IMR-90 (cell line): ENCODE data around the gene MAGI2. TPM values are rescaled to one million over a fixed set of nuclear protein-coding genes. Genes with fewer than 3 reads are reported as not detected.

ENCODE experiments used
- ATAC-seq: fragments of 200-7000 bp; cut with Tn5 transposase; 2 replicates; pipeline ENCODE4 v1.9.1; 2020; ENCODE audit warnings: low read depth, mild to moderate bottlenecking, moderate library complexity
- BruUV-seq: library from RNA; stranded (reverse); fragments of 400-500 nt; replicated peaks from 2 replicates; lab custom pipeline; 2021; lab: Mats Ljungman, UMichigan
- CTCF ChIA-PET: fragments of 300-600 bp; formaldehyde crosslinking; extraction: SDS; loops from one replicate; lab custom pipeline; 2021; ENCODE audit warnings: antibody characterized with exemption; lab: Yijun Ruan, JAX
- POLR2A ChIA-PET: fragments of 300-600 bp; sonication (Branson Sonifier 250); formaldehyde crosslinking; loops from one replicate; lab custom pipeline; 2022; ENCODE audit warnings: antibody characterized with exemption; ENCODE audit not compliant: unreplicated experiment; lab: Charles Lee
- DNase-seq: peaks from one replicate; pipeline ENCODE4 v3.0.0; 2013
- H2AFZ ChIP-seq: replicated peaks from 2 replicates; pipeline ENCODE3; 2013; ENCODE audit warnings: low read length, mild to moderate bottlenecking; ENCODE audit not compliant: poor library complexity
- H2AK5ac ChIP-seq: 2 replicates; pipeline ENCODE4 v1.6.1; 2013; ENCODE audit warnings: low read depth, low read length, inconsistent platforms
- H2AK9ac ChIP-seq: replicated peaks from 2 replicates; pipeline ENCODE3; 2013; ENCODE audit warnings: mild to moderate bottlenecking, low read depth, low read length, moderate library complexity; ENCODE audit not compliant: poor library complexity
- H2BK120ac ChIP-seq: 2 replicates; pipeline ENCODE4 v1.6.1; 2013; ENCODE audit warnings: low read depth, low read length, inconsistent platforms
- H2BK15ac ChIP-seq: 3 replicates; pipeline ENCODE4 v1.6.1; 2013; ENCODE audit warnings: low read depth, low read length, inconsistent platforms
- H2BK20ac ChIP-seq: 2 replicates; pipeline ENCODE4 v1.6.1; 2013; ENCODE audit warnings: low read depth, mild to moderate bottlenecking, inconsistent platforms, low read length, moderate library complexity
- H2BK5ac ChIP-seq: 2 replicates; pipeline ENCODE4 v1.6.1; 2013; ENCODE audit warnings: mild to moderate bottlenecking, low read depth, low read length, inconsistent platforms; ENCODE audit not compliant: poor library complexity, severe bottlenecking
- H3K14ac ChIP-seq: replicated peaks from 2 replicates; pipeline ENCODE4 v1.6.1; 2013; ENCODE audit warnings: low read depth, low read length, inconsistent platforms
- H3K18ac ChIP-seq: 2 replicates; pipeline ENCODE4 v1.6.1; 2013; ENCODE audit warnings: low read depth, low read length, control low read depth
- H3K23ac ChIP-seq: 2 replicates; pipeline ENCODE4 v1.6.1; 2013; ENCODE audit warnings: low read depth, low read length, inconsistent platforms
- H3K27ac ChIP-seq: 2 replicates; pipeline ENCODE4 v1.5.1; 2013; ENCODE audit warnings: mild to moderate bottlenecking, control low read depth, low read length; ENCODE audit not compliant: insufficient read depth
- H3K27me3 ChIP-seq: 2 replicates; pipeline ENCODE4 v1.6.1; 2013; ENCODE audit warnings: low read length; ENCODE audit not compliant: control insufficient read depth, insufficient read depth
- H3K36me3 ChIP-seq: 2 replicates; pipeline ENCODE4 v1.6.1; 2013; ENCODE audit warnings: low read length, mixed read lengths; ENCODE audit not compliant: control insufficient read depth, insufficient read depth
- H3K4ac ChIP-seq: 2 replicates; pipeline ENCODE4 v1.6.1; 2013; ENCODE audit warnings: low read depth, low read length, inconsistent platforms
- H3K4me1 ChIP-seq: 2 replicates; pipeline ENCODE4 v1.6.1; 2013; ENCODE audit warnings: low read length, mixed read lengths; ENCODE audit not compliant: control insufficient read depth, insufficient read depth
- H3K4me2 ChIP-seq: 2 replicates; pipeline ENCODE4 v1.6.1; 2013; ENCODE audit warnings: low read depth, mild to moderate bottlenecking, control low read depth, low read length, moderate library complexity
- H3K4me3 ChIP-seq: 2 replicates; pipeline ENCODE4 v1.5.1; 2013; ENCODE audit warnings: low read depth, mild to moderate bottlenecking, control low read depth, low read length, moderate library complexity; ENCODE audit not compliant: insufficient read depth
- H3K56ac ChIP-seq: 2 replicates; pipeline ENCODE4 v1.6.1; 2013; ENCODE audit warnings: low read length, inconsistent platforms; ENCODE audit not compliant: insufficient read depth; ENCODE audit errors: extremely low read depth
- H3K79me1 ChIP-seq, 2 experiments: 2 replicates each; pipeline ENCODE4 v1.6.1; 2013; ENCODE audit warnings: low read length in 2 of 2, inconsistent platforms in 1 of 2, low read depth in 1 of 2
- H3K9ac ChIP-seq: 2 replicates; pipeline ENCODE4 v1.6.1; 2013; ENCODE audit warnings: low read depth, low read length, control low read depth
- H3K9me1 ChIP-seq: 2 replicates; pipeline ENCODE4 v1.6.1; 2013; ENCODE audit warnings: low read length, inconsistent platforms; ENCODE audit not compliant: insufficient read depth
- H3K9me3 ChIP-seq: 2 replicates; pipeline ENCODE4 v1.6.1; 2013; ENCODE audit warnings: low read length; ENCODE audit not compliant: control insufficient read depth, insufficient read depth
- H4K20me1 ChIP-seq: 2 replicates; pipeline ENCODE4 v1.6.1; 2013; ENCODE audit warnings: low read length, inconsistent platforms; ENCODE audit not compliant: insufficient read depth
- H4K5ac ChIP-seq: 2 replicates; pipeline ENCODE4 v1.6.1; 2013; ENCODE audit warnings: mild to moderate bottlenecking, low read depth, low read length, control low read depth
- H4K8ac ChIP-seq, 2 experiments: 2 replicates each; pipeline ENCODE4 v1.6.1; 2013; ENCODE audit warnings: low read depth in 2 of 2, low read length in 2 of 2, control low read depth in 1 of 2, inconsistent platforms in 1 of 2
- H4K91ac ChIP-seq: 2 replicates; pipeline ENCODE4 v1.6.1; 2013; ENCODE audit warnings: low read depth, low read length, inconsistent platforms; ENCODE audit not compliant: insufficient read depth
- BHLHE40 ChIP-seq: fragments of 150-350 bp; IDR thresholded peaks from 2 replicates; pipeline ENCODE4 v1.6.1; 2016; ENCODE audit warnings: mild to moderate bottlenecking, low read depth, low read length
- CEBPB ChIP-seq: IDR thresholded peaks from 2 replicates; pipeline ENCODE4 v1.6.1; 2012; ENCODE audit warnings: low read depth, low read length, improper control_type of control experiment
- CHD1 ChIP-seq: IDR thresholded peaks from 2 replicates; pipeline ENCODE4 v1.6.1; 2012; ENCODE audit warnings: low read depth, low read length, improper control_type of control experiment
- CTCF ChIP-seq: conservative IDR thresholded peaks from 2 replicates; pipeline ENCODE4 v1.5.1; 2012; ENCODE audit warnings: mild to moderate bottlenecking, low read depth, low read length, improper control_type of control experiment
- FOS ChIP-seq: fragments of 150-350 bp; IDR thresholded peaks from 2 replicates; pipeline ENCODE4 v1.6.1; 2016; ENCODE audit warnings: low read depth, low read length
- MAFK ChIP-seq: IDR thresholded peaks from 2 replicates; pipeline ENCODE4 v1.6.1; 2012; ENCODE audit warnings: low read depth, low read length, improper control_type of control experiment
- MAZ ChIP-seq: IDR thresholded peaks from 2 replicates; pipeline ENCODE4 v1.6.1; 2012; ENCODE audit warnings: low read depth, mild to moderate bottlenecking, low read length, improper control_type of control experiment, moderate library complexity, borderline replicate concordance
- MXI1 ChIP-seq: IDR thresholded peaks from 2 replicates; pipeline ENCODE4 v1.6.1; 2012; ENCODE audit warnings: low read depth, mild to moderate bottlenecking, low read length, moderate library complexity, borderline replicate concordance
- NFE2L2 ChIP-seq: fragments of 150-350 bp; IDR thresholded peaks from 2 replicates; pipeline ENCODE4 v1.6.1; 2016; ENCODE audit warnings: low read depth, mild to moderate bottlenecking, low read length
- POLR2A ChIP-seq: IDR thresholded peaks from 2 replicates; pipeline ENCODE4 v1.6.1; 2012; ENCODE audit warnings: mild to moderate bottlenecking, low read depth, low read length
- RFX5 ChIP-seq: IDR thresholded peaks from 2 replicates; pipeline ENCODE4 v1.8.0; 2012; ENCODE audit warnings: low read depth, mild to moderate bottlenecking, low read length, moderate library complexity
- SMC3 ChIP-seq: fragments of 150-350 bp; IDR thresholded peaks from 2 replicates; pipeline ENCODE4 v1.6.1; 2016; ENCODE audit warnings: low read depth, mild to moderate bottlenecking, antibody characterized with exemption, low read length, moderate library complexity
- USF2 ChIP-seq: fragments of 150-350 bp; IDR thresholded peaks from 2 replicates; pipeline ENCODE4 v1.6.1; 2017; ENCODE audit warnings: mild to moderate bottlenecking, antibody characterized with exemption, low read length, low read depth
- WGBS, 2 experiments: methylation state at CpG; one replicate each; pipeline versions ENCODE4 v1.1.5 to v1.1.7; 2013; ENCODE audit warnings: missing lambda C conversion rate in 2 of 2; ENCODE audit not compliant: insufficient read length in 1 of 2; ENCODE audit errors: extremely low coverage in 2 of 2; 5-methylcytosine and 5-hydroxymethylcytosine counted together
- dilution Hi-C: fragments of 300-500 bp; cut with HindIII; formaldehyde crosslinking; loops from one replicate; pipeline ENCODE4 v1.14.3; 2018; ENCODE audit warnings: low sequenced_read_pairs; ENCODE audit not compliant: unreplicated experiment
- in situ Hi-C: fragments of 300-500 bp; cut with MboI; formaldehyde crosslinking; loops from 3 replicates; pipeline ENCODE4 v1.14.3; 2019; ENCODE audit warnings: low sequenced_read_pairs, inconsistent platforms, mixed read lengths
- intact Hi-C: fragments of 100-400 bp; cut with micrococcal nuclease; formaldehyde crosslinking; loops from 2 replicates; pipeline ENCODE4 v1.10.0; 2022
- polyA plus RNA-seq, 3 experiments: library from polyadenylated mRNA; depleted of rRNA; stranded (reverse); fragments of >200 nt; gene quantifications; 2 replicates each; pipeline ENCODE4 v1.2.3, GENCODE V29; 2012; ENCODE audit warnings: low replicate concordance in 1 of 3
- total RNA-seq: library from RNA; depleted of rRNA; stranded (reverse); fragments of >200 nt; gene quantifications from 2 replicates; pipeline ENCODE4 v1.2.3, GENCODE V29; 2012

The MAGI2 gene
- total and polyA plus RNA-seq, 2 of the 4 experiments (the other 2 are of a cell fraction), result 2.5 to 17.9 TPM

- Histone ChIP-seq H2AFZ (no peak overlapping the region), H3K36me3 (no peaks in the 10 kb centered on the region), H3K23ac (no peak overlapping the region), H2AK9ac (no peak overlapping the region), H4K91ac (no peak overlapping the region), H3K9me3 (no peaks in the 10 kb centered on the region), H2BK20ac (no peak overlapping the region), H2AK5ac (no peak overlapping the region), H2BK120ac (no peak overlapping the region), H3K14ac (no peak overlapping the region), H3K9me1 (no peaks in the 10 kb centered on the region), H3K18ac (no peak overlapping the region), H3K56ac (no peak overlapping the region), H2BK15ac (no peak overlapping the region), H4K8ac (no peak overlapping the region), H3K79me1 (no peaks in the 10 kb centered on the region), H3K9ac (no peak overlapping the region), H4K5ac (no peak overlapping the region), H3K27me3 (no peaks in the 10 kb centered on the region), H3K4me3 (no peak overlapping the region), H2BK5ac (no peak overlapping the region), H3K27ac (no peak overlapping the region), H3K4ac (no peak overlapping the region), H3K4me1 (no peaks in the 10 kb centered on the region), H3K4me2 (no peak overlapping the region), H4K20me1 (no peaks in the 10 kb centered on the region)
- intact Hi-C loops, result no loop called here
- TF ChIP-seq CEBPB (no peak), FOS (no peak), MXI1 (no peak), MAZ (no peak), CHD1 (no peak), MAFK (no peak), SMC3 (no peak), BHLHE40 (no peak), RFX5 (no peak), NFE2L2 (no peak), USF2 (no peak), CTCF (no peak), POLR2A (no peak)
- no TSS peak for BruUV-seq
- ATAC-seq (no peak), DNase-seq (no peak)
- dilution Hi-C loops, result no loop called here
- CTCF ChIA-PET, result no interaction called here
- WGBS, 2 experiments, result 29% methylated on average over 1 of the region's 7 CpGs; no CpG with 5 or more reads in 1 of the 2 experiments
- POLR2A ChIA-PET, result no interaction called here
- in situ Hi-C loops, result no loop called here
These were observed 1414.9 kb downstream of the MAGI2 start for GRCh38 chr7:78038465-78039080.
